MM.1S (cell line): ENCODE results near the gene ENTREP1.

Source experiments
- DNase-seq: peaks from one replicate; pipeline ENCODE4 v3.0.0-alpha.2; 2015
- H2AFZ ChIP-seq: fragments of 300-600 bp; sonication (generic); 2 replicates; pipeline ENCODE4 v1.6.0; 2016; ENCODE audit warnings: antibody characterized with exemption, low read length
- H3F3A ChIP-seq: fragments of 300-600 bp; sonication (generic); 2 replicates; pipeline ENCODE4 v1.6.1; 2016; ENCODE audit warnings: mild to moderate bottlenecking, antibody characterized with exemption, low read length, moderate library complexity, mixed read lengths; ENCODE audit not compliant: insufficient read depth
- H3K27ac ChIP-seq: fragments of 300-600 bp; sonication (generic); 2 replicates; pipeline ENCODE4 v1.5.1; 2016; ENCODE audit warnings: mild to moderate bottlenecking, low read length
- H3K27me3 ChIP-seq: fragments of 300-600 bp; sonication (generic); replicated peaks from 2 replicates; pipeline ENCODE4 v1.6.0; 2016; ENCODE audit warnings: low read length; ENCODE audit not compliant: insufficient read depth
- H3K36me3 ChIP-seq: fragments of 300-600 bp; sonication (generic); replicated peaks from 2 replicates; pipeline ENCODE4 v1.6.1; 2016; ENCODE audit warnings: mild to moderate bottlenecking, low read length, mixed read lengths; ENCODE audit not compliant: insufficient read depth
- H3K4me1 ChIP-seq: fragments of 300-600 bp; sonication (generic); 2 replicates; pipeline ENCODE4 v1.6.1; 2016; ENCODE audit warnings: low read length, mixed read lengths
- H3K4me2 ChIP-seq: fragments of 300-600 bp; sonication (generic); 2 replicates; pipeline ENCODE4 v1.6.0; 2016; ENCODE audit warnings: low read depth, low read length
- H3K4me3 ChIP-seq: fragments of 300-600 bp; sonication (generic); 2 replicates; pipeline ENCODE4 v1.5.1; 2016; ENCODE audit warnings: low read length, mixed read lengths
- H3K79me2 ChIP-seq: fragments of 300-600 bp; sonication (generic); 2 replicates; pipeline ENCODE4 v1.6.1; 2016; ENCODE audit warnings: mixed run types, low read length, mixed read lengths
- H3K9ac ChIP-seq: fragments of 300-600 bp; sonication (generic); 2 replicates; pipeline ENCODE4 v1.6.1; 2016; ENCODE audit warnings: low read length, mixed read lengths
- H3K9me2 ChIP-seq: fragments of 300-600 bp; sonication (generic); replicated peaks from 2 replicates; pipeline ENCODE4 v1.6.1; 2016; ENCODE audit warnings: mild to moderate bottlenecking, low read length, mixed read lengths; ENCODE audit not compliant: insufficient read depth
- H3K9me3 ChIP-seq: fragments of 300-600 bp; sonication (generic); replicated peaks from 2 replicates; pipeline ENCODE4 v1.6.1; 2016; ENCODE audit warnings: mild to moderate bottlenecking, low read length, mixed read lengths; ENCODE audit not compliant: insufficient read depth
- H4K20me1 ChIP-seq: fragments of 300-600 bp; sonication (generic); 2 replicates; pipeline ENCODE4 v1.6.1; 2016; ENCODE audit warnings: mild to moderate bottlenecking, low read length, moderate library complexity, mixed read lengths; ENCODE audit not compliant: insufficient read depth
- CTCF ChIP-seq: fragments of 300-600 bp; sonication (generic); IDR thresholded peaks from 2 replicates; pipeline ENCODE4 v1.5.1; 2016; ENCODE audit warnings: antibody characterized with exemption, low read length, mixed read lengths
- EZH2 ChIP-seq: fragments of 300-600 bp; sonication (generic); optimal IDR thresholded peaks from 2 replicates; pipeline ENCODE3; 2017; ENCODE audit warnings: low read depth, mild to moderate bottlenecking, antibody characterized with exemption, low read length, mixed read lengths
- EZH2phosphoT487 ChIP-seq: fragments of 300-600 bp; sonication (generic); IDR thresholded peaks from 2 replicates; pipeline ENCODE4 v1.6.1; 2018; ENCODE audit warnings: antibody characterized with exemption, low read length

Gene ENTREP1

GRCh38 chr9:69293156-69293555 lies 31.9 kb upstream of the ENTREP1 start:
- Histone ChIP-seq H2AFZ (no peak overlapping the region), H3K27ac (no peak overlapping the region), H3K36me3 (no peaks in the 10 kb centered on the region), H3F3A (no peaks in the 10 kb centered on the region), H3K4me2 (no peak overlapping the region; the same call in 1 of the 2 replicates), H3K27me3 (no peaks in the 10 kb centered on the region), H3K9ac (no peak overlapping the region), H3K4me1 (peaks cover 11% of the 10 kb centered on the region; the same call in 1 of the 2 replicates), H3K9me3 (no peaks in the 10 kb centered on the region), H3K79me2 (no peaks in the 10 kb centered on the region), H3K9me2 (no peaks in the 10 kb centered on the region), H4K20me1 (no peaks in the 10 kb centered on the region), H3K4me3 (no peak overlapping the region)
- DNase-seq: peak; percentile 35
- TF ChIP-seq EZH2phosphoT487 (no peak), EZH2 (no peak), CTCF (no peak)

- Histone ChIP-seq H2AFZ (no peak overlapping the region), H3K4me3 (no peak overlapping the region), H3F3A (no peaks in the 10 kb centered on the region), H3K79me2 (no peaks in the 10 kb centered on the region), H3K4me2 (no peak overlapping the region), H3K4me1 (peaks cover 11% of the 10 kb centered on the region; the same call in 1 of the 2 replicates), H3K9me2 (no peaks in the 10 kb centered on the region), H3K9me3 (no peaks in the 10 kb centered on the region), H3K27me3 (no peaks in the 10 kb centered on the region), H3K36me3 (no peaks in the 10 kb centered on the region), H3K27ac (no peak overlapping the region), H4K20me1 (no peaks in the 10 kb centered on the region), H3K9ac (no peak overlapping the region)
- DNase-seq: no peak
- TF ChIP-seq EZH2phosphoT487 (no peak), CTCF (no peak)
Observed at GRCh38 chr9:69295872-69296552, 29.0 kb upstream of the ENTREP1 start.

- Histone ChIP-seq H3K27me3 (no peaks in the 10 kb centered on the region), H4K20me1 (no peaks in the 10 kb centered on the region), H3K79me2 (no peaks in the 10 kb centered on the region), H3F3A (no peaks in the 10 kb centered on the region), H3K4me2 (no peak overlapping the region), H3K9me3 (no peaks in the 10 kb centered on the region), H3K9me2 (no peaks in the 10 kb centered on the region), H3K4me3 (no peak overlapping the region), H3K9ac (no peak overlapping the region), H3K27ac (no peak overlapping the region), H3K4me1 (peaks cover 11% of the 10 kb centered on the region; the same call in 1 of the 2 replicates), H2AFZ (no peak overlapping the region), H3K36me3 (no peaks in the 10 kb centered on the region)
- TF ChIP-seq EZH2 (no peak), CTCF (no peak), EZH2phosphoT487 (no peak)
- no peak for DNase-seq
Observed at GRCh38 chr9:69297300-69297980, 27.6 kb upstream of the ENTREP1 start.
